ENCODE data around the gene SOWAHD. TPM values are rescaled to one million over a fixed set of nuclear protein-coding genes. Genes with fewer than 3 reads are reported as not detected.

The SOWAHD gene
- total and polyA plus RNA-seq, 9 donors = 0.41 to 1.1 (median 0.61) TPM

Other genes starting within 250 kb of the SOWAHD start
- 28.6 TPM for gene STEEP1, start 193.2 kb upstream of the SOWAHD start, total RNA-seq
- gene STEEP1, start 193.2 kb upstream of the SOWAHD start, polyA plus RNA-seq (ENCODE audit: insufficient read depth in 1 of 8, insufficient read length in 8 of 8, low replicate concordance in 1 of 8) = 10 to 100 TPM; 15.5 to 21.6 (median 16.2) TPM
- gene UBE2A, start 184.0 kb upstream of the SOWAHD start, total RNA-seq = 28.6 TPM
- gene UBE2A, start 184.0 kb upstream of the SOWAHD start, polyA plus RNA-seq (ENCODE audit: insufficient read depth in 1 of 8, insufficient read length in 8 of 8, low replicate concordance in 1 of 8) = 10 to 100 TPM; 48.9 to 69.2 (median 56.9) TPM
- 3.5 TPM for gene NKRF, start 152.2 kb upstream of the SOWAHD start, total RNA-seq
- gene NKRF, start 152.2 kb upstream of the SOWAHD start, polyA plus RNA-seq (ENCODE audit: insufficient read depth in 1 of 8, insufficient read length in 8 of 8, low replicate concordance in 1 of 8) = 1 to 10 TPM; 5.3 to 9.9 (median 6.9) TPM
- gene SEPTIN6, start 65.4 kb upstream of the SOWAHD start, total RNA-seq = 39.0 TPM
- 10 to 100 TPM; 26.5 to 50.0 (median 38.9) TPM for gene SEPTIN6, start 65.4 kb upstream of the SOWAHD start, polyA plus RNA-seq (ENCODE audit: insufficient read depth in 1 of 8, insufficient read length in 8 of 8, low replicate concordance in 1 of 8)
- 6,022 TPM for gene RPL39, start 33.0 kb downstream of the SOWAHD start, total RNA-seq
- gene RPL39, start 33.0 kb downstream of the SOWAHD start, polyA plus RNA-seq (ENCODE audit: insufficient read depth in 1 of 8, insufficient read length in 8 of 8, low replicate concordance in 1 of 8) = 1,000 to 10,000 TPM; 2,943 to 4,160 (median 3,307) TPM
- 3.8 TPM for gene UPF3B, start 94.4 kb downstream of the SOWAHD start, total RNA-seq
- gene UPF3B, start 94.4 kb downstream of the SOWAHD start, polyA plus RNA-seq (ENCODE audit: insufficient read depth in 1 of 8, insufficient read length in 8 of 8, low replicate concordance in 1 of 8) = 10 to 100 TPM; 12.1 to 14.4 (median 13.0) TPM
- gene RNF113A, start 113.1 kb downstream of the SOWAHD start, total RNA-seq = 11.9 TPM
- gene RNF113A, start 113.1 kb downstream of the SOWAHD start, polyA plus RNA-seq (ENCODE audit: insufficient read depth in 1 of 8, insufficient read length in 8 of 8, low replicate concordance in 1 of 8) = 10 to 100 TPM in 3 of 8 donors, 1 to 10 TPM in 5; 8.1 to 11.0 (median 9.4) TPM
- gene NDUFA1, start 113.2 kb downstream of the SOWAHD start, total RNA-seq = 183 TPM
- gene NDUFA1, start 113.2 kb downstream of the SOWAHD start, polyA plus RNA-seq (ENCODE audit: insufficient read depth in 1 of 8, insufficient read length in 8 of 8, low replicate concordance in 1 of 8) = 100 to 1,000 TPM in 5 of 8 donors, 10 to 100 TPM in 3; 89.4 to 142 (median 115) TPM
- gene AKAP14, start 137.3 kb downstream of the SOWAHD start, total RNA-seq = not detected
- not detected for gene AKAP14, start 137.3 kb downstream of the SOWAHD start, polyA plus RNA-seq (ENCODE audit: insufficient read depth in 1 of 8, insufficient read length in 8 of 8, low replicate concordance in 1 of 8)
- gene NKAP, start 185.2 kb downstream of the SOWAHD start, total RNA-seq = 5.4 TPM
- 1 to 10 TPM; 6.9 to 9.5 (median 8.2) TPM for gene NKAP, start 185.2 kb downstream of the SOWAHD start, polyA plus RNA-seq (ENCODE audit: insufficient read depth in 1 of 8, insufficient read length in 8 of 8, low replicate concordance in 1 of 8)